ENCODE results near the gene ADAMTS4. TPM values are rescaled to one million over a fixed set of nuclear protein-coding genes. Genes with fewer than 3 reads are reported as not detected.
A peak's percentile ranks its signal among the peaks of the same experiment; 100 is the strongest.

Gene ADAMTS4
- total and polyA plus RNA-seq, 2 donors (not counting 1 experiment from before 2014, with no cell fraction given): 1.0 to 1.3 TPM

DNA sequence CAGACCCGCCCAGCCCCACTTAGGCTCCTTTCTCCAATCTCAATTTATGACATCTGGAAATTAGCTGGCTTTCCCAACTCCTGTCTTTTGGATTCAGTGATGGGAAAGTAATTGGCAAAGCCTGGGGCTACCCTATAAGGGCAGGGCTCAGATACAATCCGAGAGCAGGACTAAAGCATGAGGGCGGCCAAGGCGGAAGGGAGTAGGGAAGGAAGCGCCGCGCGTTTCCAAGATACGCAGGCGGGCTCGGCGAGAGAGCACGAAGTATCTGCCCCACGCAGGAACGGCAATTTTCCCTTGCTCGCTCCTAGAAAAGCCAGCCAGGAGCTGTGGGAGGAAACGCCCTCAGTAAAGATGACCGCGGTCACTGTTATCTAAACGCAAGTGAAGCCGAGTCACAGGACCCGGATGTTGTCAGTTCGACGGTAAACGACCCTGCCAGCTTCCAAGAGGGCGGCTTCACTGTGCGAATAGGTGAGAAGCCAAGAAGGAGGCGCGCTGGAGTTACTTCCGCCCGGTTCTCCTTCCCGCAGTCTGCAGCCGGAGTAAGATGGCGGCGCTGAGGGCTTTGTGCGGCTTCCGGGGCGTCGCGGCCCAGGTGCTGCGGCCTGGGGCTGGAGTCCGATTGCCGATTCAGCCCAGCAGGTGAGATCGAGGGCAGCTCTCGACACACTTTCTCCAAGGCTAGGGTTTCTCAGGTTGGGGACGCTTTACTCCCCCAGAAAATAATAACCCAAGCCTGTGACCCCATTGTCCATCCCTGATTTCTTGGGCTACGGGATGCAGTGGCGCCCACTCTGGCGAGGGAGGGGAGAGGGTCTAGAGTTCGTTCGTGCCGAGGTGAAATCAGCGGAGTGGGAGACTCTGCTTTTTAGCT is 3.2 kb upstream of the ADAMTS4 start, which contains the start of gene NDUFS2:
Gene NDUFS2 (plus strand): TSS at position 532 of the 877 bp plus-strand sequence. CDS start 19 bp downstream, at position 551.
- TF ChIP-seq EZH2 (IDR thresholded peaks at IDR 0.05; ENCODE audit: low read length, missing control alignments) (no peak), CTCF (conservative IDR thresholded peaks at IDR 0.05 in 1 of 2, IDR thresholded peaks at IDR 0.05 in 1 of 2; ENCODE audit: low read depth in 1 of 2, low read length in 2 of 2) (peak; percentile 8 to 23)
- Histone ChIP-seq H3K4me3 (replicated peaks in 1 of 4; ENCODE audit: control extremely low read depth in 1 of 4, insufficient read depth in 1 of 4, low read depth in 3 of 4, low read length in 4 of 4) (peak within 1 kb of the TSS; percentile 93 to 100 (median 98)), H3K36me3 (ENCODE audit: control insufficient read depth, insufficient read depth, low read length) (peaks cover 2% of the 10 kb centered on the region), H3K79me2 (ENCODE audit: control insufficient read depth, insufficient read depth, low read length) (peaks cover 32% of the 10 kb centered on the region), H3K27me3 (ENCODE audit: control insufficient read depth, insufficient read depth, low read length) (no peaks in the 10 kb centered on the region), H3K4me1 (ENCODE audit: control insufficient read depth, extremely low read depth, insufficient read depth, low read length) (peaks cover 46% of the 10 kb centered on the region), H3K9ac (ENCODE audit: insufficient read depth, low read length) (peak within 1 kb of the TSS; percentile 94), H2AFZ (ENCODE audit: low read length) (peak within 1 kb of the TSS; percentile 70), H3K4me2 (ENCODE audit: extremely low read depth, insufficient read depth, low read length) (peak within 1 kb of the TSS; percentile 97), H4K20me1 (ENCODE audit: control insufficient read depth, extremely low read depth, insufficient read depth, low read length) (no peaks in the 10 kb centered on the region), H3K27ac (ENCODE audit: insufficient read depth, low read length) (peak within 1 kb of the TSS; percentile 95), H3K9me3 (ENCODE audit: control insufficient read depth, insufficient read depth, low read depth, low read length) (no peaks in the 10 kb centered on the region)
- peak; percentile 99 for DNase-seq (ENCODE audit: low read depth in 2 of 2)

GRCh38 chr1:161200992-161201835 is 2.4 kb upstream of the ADAMTS4 start:
- H3K9ac ChIP-seq (ENCODE audit: insufficient read depth, low read length): peak overlapping the region; percentile 81
- H3K27me3 ChIP-seq (ENCODE audit: control insufficient read depth, insufficient read depth, low read length): no peaks in the 10 kb centered on the region
- H3K4me2 ChIP-seq (ENCODE audit: extremely low read depth, insufficient read depth, low read length): peak overlapping the region; percentile 82
- H3K27ac ChIP-seq (ENCODE audit: insufficient read depth, low read length): peak overlapping the region; percentile 95
- peak overlapping the region; percentile 22 to 100 (median 94) for H3K4me3 ChIP-seq (replicated peaks in 1 of 4; ENCODE audit: control extremely low read depth in 1 of 4, insufficient read depth in 1 of 4, low read depth in 3 of 4, low read length in 4 of 4)
- H3K9me3 ChIP-seq (ENCODE audit: control insufficient read depth, insufficient read depth, low read depth, low read length): no peaks in the 10 kb centered on the region
- DNase-seq (ENCODE audit: low read depth in 2 of 2): peak in 1 of 2 donors; percentile 89
- H3K4me1 ChIP-seq (ENCODE audit: control insufficient read depth, extremely low read depth, insufficient read depth, low read length): peaks cover 50% of the 10 kb centered on the region
- no peaks in the 10 kb centered on the region for H4K20me1 ChIP-seq (ENCODE audit: control insufficient read depth, extremely low read depth, insufficient read depth, low read length)
- TF ChIP-seq CTCF (conservative IDR thresholded peaks at IDR 0.05 in 1 of 2, IDR thresholded peaks at IDR 0.05 in 1 of 2; ENCODE audit: low read depth in 1 of 2, low read length in 2 of 2): no peak
- no peak for TF ChIP-seq EZH2 (IDR thresholded peaks at IDR 0.05; ENCODE audit: low read length, missing control alignments)
- H2AFZ ChIP-seq (ENCODE audit: low read length): peak overlapping the region; percentile 19
- peaks cover 34% of the 10 kb centered on the region for H3K79me2 ChIP-seq (ENCODE audit: control insufficient read depth, insufficient read depth, low read length)
- H3K36me3 ChIP-seq (ENCODE audit: control insufficient read depth, insufficient read depth, low read length): peaks cover under 1% of the 10 kb centered on the region

Data from fibroblast of lung (primary cell).